ENCODE data around the gene TP53BP2. TPM values are rescaled to one million over a fixed set of nuclear protein-coding genes. Genes with fewer than 3 reads are reported as not detected.
"Not testable (repeated sequence)": the region's sequence is repeated elsewhere in the genome, so short reads cannot be mapped to it uniquely, and the experiment has no call there.

TP53BP2 gene
- total and polyA plus RNA-seq, 3 experiments from 2014 or later: 16.5 to 59.6 (median 59.5) TPM

- ChIA-PET POLR2A (no interaction called here), CTCF (no interaction called here)
- Mint-ChIP-seq H3K4me1 (peaks cover 24 to 42% (median 31%) of the 10 kb centered on the region in 3 donors), H3K9me3 (no peaks in the 10 kb centered on the region), H3K4me3 (peak overlapping the region in 1 of 7 donors; percentile 4), H3K27me3 (no peaks in the 10 kb centered on the region), H3K27ac (peak overlapping the region in 4 of 8 donors; percentile 3 to 51 (median 40)), H3K36me3 (peaks cover 14 to 60% (median 21%) of the 10 kb centered on the region in 3 donors)
- Histone ChIP-seq H3K4me1 (ENCODE audit: insufficient read depth, low read length) (peaks cover 17% of the 10 kb centered on the region), H3K9me3 (ENCODE audit: low read length) (no peaks in the 10 kb centered on the region), H3K4me3 (ENCODE audit: low read length) (no peak overlapping the region), H3K36me3 (ENCODE audit: insufficient read depth, low read length) (peaks cover 13% of the 10 kb centered on the region), H3K27ac (ENCODE audit: low read depth, low read length) (no peak overlapping the region), H3K27me3 (ENCODE audit: insufficient read depth, low read length, poor library complexity, severe bottlenecking) (no peaks in the 10 kb centered on the region)
- no peak for DNase-seq
These were observed 30.5 kb downstream of the TP53BP2 start for GRCh38 chr1:223815020-223815853.

GRCh38 chr1:223813645-223814044, 32.1 kb downstream of the TP53BP2 start:
- Histone ChIP-seq H3K27me3 (ENCODE audit: insufficient read depth, low read length, poor library complexity, severe bottlenecking) (no peaks in the 10 kb centered on the region), H3K4me3 (ENCODE audit: low read length) (no peak overlapping the region), H3K36me3 (ENCODE audit: insufficient read depth, low read length) (peaks cover 7% of the 10 kb centered on the region), H3K27ac (ENCODE audit: low read depth, low read length) (no peak overlapping the region), H3K4me1 (ENCODE audit: insufficient read depth, low read length) (peaks cover 17% of the 10 kb centered on the region), H3K9me3 (ENCODE audit: low read length) (no peaks in the 10 kb centered on the region)
- no peak for DNase-seq
- Mint-ChIP-seq H3K9me3 (no peaks in the 10 kb centered on the region), H3K4me1 (peaks cover 23 to 35% (median 31%) of the 10 kb centered on the region in 3 donors), H3K27ac (peak overlapping the region in 7 of 8 donors; percentile 15 to 83 (median 48)), H3K27me3 (no peaks in the 10 kb centered on the region), H3K4me3 (no peak overlapping the region), H3K36me3 (peaks cover 13 to 58% (median 14%) of the 10 kb centered on the region in 3 donors)
- POLR2A ChIA-PET: no interaction called here
- CTCF ChIA-PET: interaction anchor here (1.0 kb wide), 1 partner anchor 32 kb away, joined by 3 read pairs; the partner anchor contains the start of gene TP53BP2

- Histone ChIP-seq H3K27me3 (ENCODE audit: insufficient read depth, low read length, poor library complexity, severe bottlenecking) (no peaks in the 10 kb centered on the region), H3K4me1 (ENCODE audit: insufficient read depth, low read length) (peaks cover 17% of the 10 kb centered on the region), H3K9me3 (ENCODE audit: low read length) (no peaks in the 10 kb centered on the region), H3K27ac (ENCODE audit: low read depth, low read length) (no peak overlapping the region), H3K36me3 (ENCODE audit: insufficient read depth, low read length) (peaks cover 10% of the 10 kb centered on the region), H3K4me3 (ENCODE audit: low read length) (no peak overlapping the region)
- Mint-ChIP-seq H3K27ac (peak overlapping the region in 2 of 8 donors; percentile 52 to 67), H3K36me3 (peaks cover 19 to 69% (median 20%) of the 10 kb centered on the region in 3 donors), H3K27me3 (no peaks in the 10 kb centered on the region), H3K4me1 (peaks cover 22 to 35% (median 28%) of the 10 kb centered on the region in 3 donors), H3K4me3 (no peak overlapping the region), H3K9me3 (no peaks in the 10 kb centered on the region)
- peak in 2 of 5 donors; percentile 29 to 33 for DNase-seq
- CTCF ChIA-PET: interaction anchor here (0.7 to 1.5 kb wide), 15 partner anchors 9 to 645 kb away, joined by 3 to 8 read pairs (median 3); partner anchors contain the start of gene TP53BP2
- POLR2A ChIA-PET: interaction anchor here (0.7 to 1.3 kb wide), 2 partner anchors 33 to 34 kb away, joined by 4 read pairs; no protein-coding TSS in a partner anchor
These were observed 34.1 kb downstream of the TP53BP2 start for GRCh38 chr1:223811634-223812101.

- no peak for DNase-seq
- Histone ChIP-seq H3K27me3 (ENCODE audit: insufficient read depth, low read length, poor library complexity, severe bottlenecking) (no peaks in the 10 kb centered on the region), H3K4me3 (ENCODE audit: low read length) (no peak overlapping the region), H3K27ac (ENCODE audit: low read depth, low read length) (no peak overlapping the region), H3K9me3 (ENCODE audit: low read length) (no peaks in the 10 kb centered on the region), H3K36me3 (ENCODE audit: insufficient read depth, low read length) (peaks cover 12% of the 10 kb centered on the region), H3K4me1 (ENCODE audit: insufficient read depth, low read length) (peaks cover 17% of the 10 kb centered on the region)
- Mint-ChIP-seq H3K27ac (peak overlapping the region in 1 of 8 donors; percentile 50), H3K4me3 (no peak overlapping the region), H3K9me3 (no peaks in the 10 kb centered on the region), H3K4me1 (peaks cover 20 to 30% (median 23%) of the 10 kb centered on the region in 3 donors), H3K36me3 (peaks cover 19 to 73% (median 23%) of the 10 kb centered on the region in 3 donors), H3K27me3 (no peaks in the 10 kb centered on the region)
- ChIA-PET CTCF (interaction anchor here (1.2 to 1.5 kb wide), 4 partner anchors 22 to 241 kb away, joined by 3 to 8 read pairs (median 4); no protein-coding TSS in a partner anchor), POLR2A (interaction anchor here (0.7 kb wide), 1 partner anchor 77 kb away, joined by 3 read pairs; no protein-coding TSS in a partner anchor)
These were observed 35.2 kb downstream of the TP53BP2 start for GRCh38 chr1:223810586-223810985.

- peaks cover 12% of the 10 kb centered on the region for H3K36me3 ChIP-seq (ENCODE audit: insufficient read depth, low read length)
- peaks cover 17 to 24% (median 19%) of the 10 kb centered on the region in 3 donors for H3K4me1 Mint-ChIP-seq
- peaks cover 17% of the 10 kb centered on the region for H3K4me1 ChIP-seq (ENCODE audit: insufficient read depth, low read length)
- H3K4me3 Mint-ChIP-seq; H3K9me3 ChIP-seq (ENCODE audit: low read length); DNase-seq; H3K27me3 Mint-ChIP-seq; H3K27ac Mint-ChIP-seq; H3K27ac ChIP-seq (ENCODE audit: low read depth, low read length); H3K27me3 ChIP-seq (ENCODE audit: insufficient read depth, low read length, poor library complexity, severe bottlenecking); POLR2A ChIA-PET; H3K9me3 Mint-ChIP-seq; H3K4me3 ChIP-seq (ENCODE audit: low read length): not testable (repeated sequence)
- CTCF ChIA-PET: interaction anchor here (0.8 to 1.4 kb wide), 2 partner anchors 36 to 307 kb away, joined by 3 to 4 read pairs; partner anchors contain the start of gene TP53BP2
- peaks cover 19 to 76% (median 23%) of the 10 kb centered on the region in 3 donors for H3K36me3 Mint-ChIP-seq
These were observed 35.8 kb downstream of the TP53BP2 start for GRCh38 chr1:223809905-223810304.

GRCh38 chr1:223803211-223803610, 42.5 kb downstream of the TP53BP2 start:
- H3K4me3 Mint-ChIP-seq: no peak overlapping the region
- DNase-seq: no peak
- no peak overlapping the region for H3K27ac Mint-ChIP-seq
- CTCF ChIA-PET: interaction anchor here (1.1 to 1.4 kb wide), 2 partner anchors 27 to 42 kb away, joined by 3 to 5 read pairs; partner anchors contain the start of gene TP53BP2
- H3K27me3 Mint-ChIP-seq: no peaks in the 10 kb centered on the region
- Histone ChIP-seq H3K4me1 (ENCODE audit: insufficient read depth, low read length) (no peaks in the 10 kb centered on the region), H3K4me3 (ENCODE audit: low read length) (no peak overlapping the region), H3K36me3 (ENCODE audit: insufficient read depth, low read length) (peaks cover 41% of the 10 kb centered on the region), H3K9me3 (ENCODE audit: low read length) (no peaks in the 10 kb centered on the region), H3K27me3 (ENCODE audit: insufficient read depth, low read length, poor library complexity, severe bottlenecking) (no peaks in the 10 kb centered on the region), H3K27ac (ENCODE audit: low read depth, low read length) (no peak overlapping the region)
- H3K9me3 Mint-ChIP-seq: no peaks in the 10 kb centered on the region
- H3K36me3 Mint-ChIP-seq: peaks cover 16 to 87% (median 22%) of the 10 kb centered on the region in 3 donors
- peaks cover 0 to 2% (median 0%) of the 10 kb centered on the region in 3 donors for H3K4me1 Mint-ChIP-seq
- POLR2A ChIA-PET: no interaction called here

GRCh38 chr1:223802602-223803001, 43.1 kb downstream of the TP53BP2 start:
- no peak overlapping the region for H3K4me3 Mint-ChIP-seq
- no peaks in the 10 kb centered on the region for H3K27me3 Mint-ChIP-seq
- no peaks in the 10 kb centered on the region for H3K27me3 ChIP-seq (ENCODE audit: insufficient read depth, low read length, poor library complexity, severe bottlenecking)
- H3K4me3 ChIP-seq (ENCODE audit: low read length): no peak overlapping the region
- H3K9me3 ChIP-seq (ENCODE audit: low read length): no peaks in the 10 kb centered on the region
- no peak overlapping the region for H3K27ac Mint-ChIP-seq
- H3K36me3 ChIP-seq (ENCODE audit: insufficient read depth, low read length): peaks cover 47% of the 10 kb centered on the region
- H3K4me1 ChIP-seq (ENCODE audit: insufficient read depth, low read length): no peaks in the 10 kb centered on the region
- H3K9me3 Mint-ChIP-seq: no peaks in the 10 kb centered on the region
- H3K36me3 Mint-ChIP-seq: peaks cover 20 to 90% (median 27%) of the 10 kb centered on the region in 3 donors
- DNase-seq: no peak
- ChIA-PET CTCF (interaction anchor here (1.1 to 1.4 kb wide), 2 partner anchors 27 to 43 kb away, joined by 3 to 5 read pairs; partner anchors contain the start of gene TP53BP2), POLR2A (interaction anchor here (0.5 kb wide), 1 partner anchor 20 kb away, joined by 3 read pairs; no protein-coding TSS in a partner anchor)
- no peak overlapping the region for H3K27ac ChIP-seq (ENCODE audit: low read depth, low read length)
- H3K4me1 Mint-ChIP-seq: peaks cover 0 to 2% (median 0%) of the 10 kb centered on the region in 3 donors

All from CD8-positive, alpha-beta memory T cell (primary cell).